Uterus (tissue), 4 donors: ENCODE measurements around the gene COX10. TPM values are rescaled to one million over a fixed set of nuclear protein-coding genes. Genes with fewer than 3 reads are reported as not detected.

Experiments used
- DNase-seq, 2 donors: peaks; one replicate each; pipeline ENCODE4 v3.0.0-alpha.2; 2019 to 2020
- H3K27ac ChIP-seq, 2 donors: fragments of 200-600 bp; sonication (generic); 1 replicate in 1 of 2; 2 replicates in 1 of 2; pipeline ENCODE4 v1.5.1; 2016 to 2018
- H3K27me3 ChIP-seq, 2 donors: fragments of 200-600 bp; sonication (generic); one replicate each; pipeline ENCODE4 v1.5.1; 2018 to 2019; ENCODE audit warnings: control low read depth in 1 of 2
- H3K36me3 ChIP-seq, 2 donors: fragments of 200-600 bp; sonication (generic); one replicate each; pipeline ENCODE4 v1.5.1; 2019; ENCODE audit warnings: control low read depth in 1 of 2
- H3K4me1 ChIP-seq, 2 donors: fragments of 200-600 bp; sonication (generic); one replicate each; pipeline ENCODE4 v1.5.1; 2018 to 2019; ENCODE audit warnings: control low read depth in 1 of 2
- H3K4me3 ChIP-seq, 2 donors: fragments of 200-600 bp; sonication (generic); 1 replicate in 1 of 2; 2 replicates in 1 of 2; pipeline ENCODE4 v1.5.1; 2018 to 2019; ENCODE audit warnings: mild to moderate bottlenecking in 1 of 2
- H3K9me3 ChIP-seq, 2 donors: fragments of 200-600 bp; sonication (generic); one replicate each; pipeline ENCODE4 v1.5.1; 2019; ENCODE audit warnings: control low read depth in 1 of 2
- CTCF ChIP-seq, 4 experiments: fragments of 200-600 bp in 2 of 4; fragments of 450-650 bp in 2 of 4; sonication (generic) in 2 of 4; IDR thresholded peaks; one replicate each; pipeline ENCODE4 v1.5.1; 2016 to 2019; ENCODE audit warnings: antibody characterized with exemption in 4 of 4, mild to moderate bottlenecking in 2 of 4, moderate library complexity in 1 of 4
- POLR2A ChIP-seq, 2 donors: fragments of 450-650 bp; IDR thresholded peaks; one replicate each; pipeline ENCODE4 v1.6.1; 2016; ENCODE audit warnings: antibody characterized with exemption in 2 of 2, mild to moderate bottlenecking in 1 of 2, moderate library complexity in 1 of 2
- intact Hi-C: fragments of 100-400 bp; cut with DNase I; formaldehyde crosslinking; loops from one replicate; pipeline ENCODE4 v1.15.1; 2023; ENCODE audit warnings: low total_unique reads
- total RNA-seq, 4 donors: library from RNA; depleted of rRNA in 3 of 4; stranded (reverse); fragments of >200 nt in 3 of 4; gene quantifications; one replicate each; pipeline versions ENCODE4 v1.1.0 to v1.2.4, GENCODE V29; 2014 to 2023
- donor health status: DM: yes; HTN: yes; CAD: no.

The COX10 gene
- total RNA-seq, 4 donors from 2014 or later, result 3.2 to 23.4 (median 10.9) TPM

GRCh38 chr17:14104734-14105133, 35.4 kb downstream of the COX10 start:
- TF ChIP-seq POLR2A (IDR thresholded peaks at IDR 0.05), result no peak
- no peak for TF ChIP-seq CTCF (IDR thresholded peaks at IDR 0.05)
- Histone ChIP-seq H3K36me3 (no peaks in the 10 kb centered on the region), H3K9me3 (no peaks in the 10 kb centered on the region), H3K4me3 (no peak overlapping the region), H3K27ac (no peak overlapping the region), H3K27me3 (no peaks in the 10 kb centered on the region), H3K4me1 (no peaks in the 10 kb centered on the region)
- no peak for DNase-seq
- intact Hi-C loops, result no loop called here

GRCh38 chr17:14107889-14108288, 38.6 kb downstream of the COX10 start:
- Histone ChIP-seq H3K9me3 (no peaks in the 10 kb centered on the region), H3K36me3 (no peaks in the 10 kb centered on the region), H3K27ac (no peak overlapping the region), H3K27me3 (no peaks in the 10 kb centered on the region), H3K4me3 (no peak overlapping the region), H3K4me1 (no peaks in the 10 kb centered on the region)
- intact Hi-C loops, result no loop called here
- TF ChIP-seq CTCF (IDR thresholded peaks at IDR 0.05), result no peak
- no peak for TF ChIP-seq POLR2A (IDR thresholded peaks at IDR 0.05)
- no peak for DNase-seq

- Histone ChIP-seq H3K27me3 (no peaks in the 10 kb centered on the region), H3K36me3 (no peaks in the 10 kb centered on the region), H3K4me3 (no peak overlapping the region), H3K4me1 (no peaks in the 10 kb centered on the region), H3K27ac (no peak overlapping the region), H3K9me3 (no peaks in the 10 kb centered on the region)
- intact Hi-C loops, result no loop called here
- TF ChIP-seq CTCF (IDR thresholded peaks at IDR 0.05) (no peak), POLR2A (IDR thresholded peaks at IDR 0.05) (no peak)
- no peak for DNase-seq
These were observed 43.1 kb downstream of the COX10 start for GRCh38 chr17:14112407-14112806.

- no peak for TF ChIP-seq POLR2A (IDR thresholded peaks at IDR 0.05)
- no peak for TF ChIP-seq CTCF (IDR thresholded peaks at IDR 0.05)
These were observed 43.8 kb downstream of the COX10 start for GRCh38 chr17:14113137-14113536.

GRCh38 chr17:14116263-14117024, 47.1 kb downstream of the COX10 start:
- Histone ChIP-seq H3K4me1 (no peaks in the 10 kb centered on the region), H3K4me3 (no peak overlapping the region), H3K27me3 (no peaks in the 10 kb centered on the region), H3K36me3 (no peaks in the 10 kb centered on the region), H3K9me3 (no peaks in the 10 kb centered on the region), H3K27ac (no peak overlapping the region)
- intact Hi-C loops, result no loop called here
- DNase-seq, result no peak
- TF ChIP-seq CTCF (IDR thresholded peaks at IDR 0.05) (no peak), POLR2A (IDR thresholded peaks at IDR 0.05) (no peak)

More at GRCh38 chr17:14113137-14113536, 43.8 kb downstream of the COX10 start:
- Histone ChIP-seq H3K27ac (no peak overlapping the region), H3K27me3 (no peaks in the 10 kb centered on the region), H3K36me3 (no peaks in the 10 kb centered on the region), H3K4me1 (no peaks in the 10 kb centered on the region), H3K9me3 (no peaks in the 10 kb centered on the region), H3K4me3 (no peak overlapping the region)
- DNase-seq, result no peak
- intact Hi-C loops, result no loop called here
